Activated T-cell treated with anti-CD3 and anti-CD28 coated beads, Interleukin-2, amount 50 U/mL, for 1 hour (primary cell): ENCODE data around the gene OR10V1.
"Not testable (repeated sequence)": the region's sequence is repeated elsewhere in the genome, so short reads cannot be mapped to it uniquely, and the experiment has no call there.

Source experiments
- DNase-seq: peaks from one replicate; pipeline ENCODE4 v3.0.0-alpha.2; 2020

Gene OR10V1

DNA sequence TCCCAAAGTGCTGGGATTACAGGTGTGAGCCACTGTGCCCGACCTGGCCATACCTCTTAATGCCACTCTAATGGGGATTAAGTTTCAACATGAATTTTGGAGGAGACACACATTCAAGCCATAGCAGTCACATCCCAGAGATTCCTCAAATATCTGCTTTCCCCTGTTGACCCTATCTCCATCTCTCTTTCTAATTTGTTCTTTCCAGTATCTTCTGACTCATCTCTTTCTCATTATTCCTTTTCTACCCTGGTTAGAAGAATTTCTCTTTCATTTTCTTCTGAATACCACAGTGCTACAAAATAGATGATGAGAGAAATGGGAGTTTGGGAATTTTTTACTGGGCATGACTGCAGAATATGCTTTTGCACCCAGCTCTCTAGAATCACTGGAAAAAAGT, 5.1 kb downstream of the OR10V1 start:
- no peak for DNase-seq

DNA sequence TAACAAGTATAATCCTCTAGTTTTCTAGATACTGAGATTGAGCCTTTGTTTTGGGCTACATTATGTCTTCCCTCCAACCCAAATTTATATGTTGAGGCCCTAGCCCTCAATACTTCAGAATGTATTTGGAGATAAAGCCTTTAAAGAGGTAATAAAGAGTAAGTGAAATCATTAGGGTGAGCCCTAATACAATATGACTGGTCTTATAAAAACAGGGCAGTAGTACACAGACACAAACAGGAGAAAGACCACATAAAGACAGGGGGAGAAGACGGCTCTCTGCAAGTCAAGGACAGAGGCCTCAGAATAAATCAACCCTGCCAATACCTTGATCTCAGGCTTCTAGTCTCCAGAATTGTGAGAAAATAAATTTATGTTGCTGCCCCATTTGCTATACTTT, 6.3 kb downstream of the OR10V1 start:
- no peak for DNase-seq

DNA sequence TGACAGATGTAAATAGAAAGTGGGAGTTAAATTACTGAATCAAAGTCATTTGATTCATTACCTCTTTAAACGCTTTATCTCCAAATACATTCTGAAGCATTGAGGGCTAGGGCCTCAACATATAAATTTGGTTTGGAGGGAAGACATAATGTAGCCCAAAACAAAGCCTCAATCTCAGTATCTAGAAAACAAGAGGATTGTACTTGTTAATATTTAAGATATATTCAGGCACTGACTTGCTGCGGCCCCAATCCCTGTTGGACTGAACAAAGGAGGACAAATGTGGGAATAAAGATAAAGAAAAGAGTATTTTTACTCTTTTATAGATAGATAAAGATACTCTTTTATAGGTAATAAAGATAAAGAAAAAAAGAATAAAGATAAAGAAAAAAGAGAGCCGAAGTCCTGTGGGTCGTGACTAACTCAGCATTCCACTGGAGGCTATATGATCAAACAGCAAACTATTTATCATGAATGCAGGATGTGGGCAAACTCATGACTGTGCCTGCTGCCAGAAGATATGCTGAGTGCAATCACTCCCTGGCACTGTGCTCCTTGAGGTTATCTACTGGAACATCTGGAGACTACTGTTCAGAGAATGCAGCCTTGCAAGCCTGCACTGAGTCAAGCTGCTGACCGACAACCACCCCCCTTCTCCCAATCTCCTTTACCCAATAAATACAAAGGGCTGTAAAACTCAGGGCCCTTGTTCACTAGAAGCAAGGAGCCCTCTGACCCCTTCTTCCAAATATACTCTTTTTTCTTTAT, 6.9 kb downstream of the OR10V1 start:
- DNase-seq = no peak

DNA sequence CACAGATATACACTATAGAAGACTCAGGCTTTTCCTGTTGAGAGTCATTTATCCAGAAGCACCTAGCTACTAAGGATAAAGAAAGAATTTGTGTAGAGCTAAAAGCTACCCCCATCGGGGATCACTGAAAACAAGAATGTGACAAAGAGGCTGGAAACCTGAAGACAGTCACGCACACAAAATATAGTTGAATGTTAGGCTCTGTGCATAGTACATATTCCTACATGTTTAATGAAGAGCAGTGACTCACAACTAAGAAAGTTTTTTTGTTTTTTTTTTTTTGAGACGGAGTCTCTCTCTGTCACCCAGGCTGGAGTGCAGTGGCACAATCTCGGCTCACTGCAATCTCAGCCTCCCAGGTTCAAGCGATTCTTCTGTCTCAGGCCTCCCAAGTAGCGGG, 8.4 kb downstream of the OR10V1 start:
- no peak for DNase-seq

DNA sequence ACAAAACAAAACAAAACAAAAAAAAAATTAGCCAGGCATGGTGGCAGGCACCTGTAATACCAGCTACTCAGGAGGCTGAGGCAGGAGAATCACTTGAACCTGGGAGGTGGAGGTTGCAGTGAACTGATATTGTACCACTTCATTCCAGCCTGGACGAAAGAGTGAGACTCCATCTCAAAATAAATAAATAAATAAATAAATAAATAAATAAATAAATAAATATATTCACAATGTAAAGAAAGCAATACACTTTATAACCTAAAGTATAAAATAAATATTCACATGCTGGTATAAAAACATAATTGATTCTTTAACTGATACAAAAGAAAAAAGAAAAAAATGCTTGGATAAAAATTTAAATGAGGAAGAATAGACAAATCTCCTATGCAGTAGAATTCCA, 10.1 kb downstream of the OR10V1 start:
- not testable (repeated sequence) for DNase-seq

DNA sequence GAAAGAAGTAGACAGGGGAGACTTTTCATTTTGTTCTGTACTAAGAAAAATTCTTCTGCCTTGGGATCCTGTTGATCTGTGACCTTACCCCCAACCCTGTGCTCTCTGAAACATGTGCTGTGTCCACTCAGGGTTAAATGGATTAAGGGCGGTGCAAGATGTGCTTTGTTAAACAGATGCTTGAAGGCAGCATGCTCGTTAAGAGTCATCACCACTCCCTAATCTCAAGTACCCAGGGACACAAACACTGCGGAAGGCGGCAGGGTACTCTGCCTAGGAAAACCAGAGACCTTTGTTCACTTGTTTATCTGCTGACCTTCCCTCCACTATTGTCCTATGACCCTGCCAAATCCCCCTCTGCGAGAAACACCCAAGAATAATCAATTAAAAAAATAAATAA, 13.5 kb downstream of the OR10V1 start:
- DNase-seq = not testable (repeated sequence)

DNA sequence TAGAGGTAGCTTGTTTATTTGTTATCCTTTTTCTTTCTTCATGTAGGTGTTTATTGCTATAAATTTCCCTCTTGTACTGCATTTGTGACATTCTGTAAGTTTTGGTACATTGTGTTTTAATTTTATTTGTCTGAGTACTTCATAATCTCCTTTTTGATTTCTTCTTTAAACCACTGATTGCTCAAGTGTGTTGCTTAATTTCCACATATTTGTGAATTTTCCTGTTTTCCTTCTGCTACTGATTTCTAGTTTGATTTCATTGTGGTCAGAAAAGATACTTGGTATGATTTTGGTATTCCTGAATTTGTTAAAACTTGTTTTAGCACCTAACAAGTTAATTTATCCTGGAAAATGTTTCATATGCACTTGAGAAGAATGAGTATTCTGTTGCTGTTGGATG, 15.1 kb downstream of the OR10V1 start:
- DNase-seq = no peak

DNA sequence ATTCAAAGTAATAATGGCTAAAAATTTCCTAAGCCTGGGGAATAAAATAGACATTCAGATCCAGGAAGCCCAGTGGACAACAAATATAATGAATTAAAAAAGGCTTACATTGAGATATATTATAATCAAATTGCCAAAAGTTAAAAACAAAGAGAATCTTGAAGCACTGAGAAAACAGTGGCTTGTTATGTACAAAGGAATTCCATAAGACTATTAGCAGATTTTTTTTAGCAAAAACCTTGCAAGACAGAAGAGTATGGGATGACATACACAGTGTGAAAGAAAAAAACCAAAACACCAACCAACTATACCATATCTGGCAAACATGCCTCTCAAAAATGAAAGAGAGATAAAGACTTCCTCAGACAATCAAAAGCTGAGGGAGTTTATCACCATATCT, 20.7 kb downstream of the OR10V1 start:
- no peak for DNase-seq

DNA sequence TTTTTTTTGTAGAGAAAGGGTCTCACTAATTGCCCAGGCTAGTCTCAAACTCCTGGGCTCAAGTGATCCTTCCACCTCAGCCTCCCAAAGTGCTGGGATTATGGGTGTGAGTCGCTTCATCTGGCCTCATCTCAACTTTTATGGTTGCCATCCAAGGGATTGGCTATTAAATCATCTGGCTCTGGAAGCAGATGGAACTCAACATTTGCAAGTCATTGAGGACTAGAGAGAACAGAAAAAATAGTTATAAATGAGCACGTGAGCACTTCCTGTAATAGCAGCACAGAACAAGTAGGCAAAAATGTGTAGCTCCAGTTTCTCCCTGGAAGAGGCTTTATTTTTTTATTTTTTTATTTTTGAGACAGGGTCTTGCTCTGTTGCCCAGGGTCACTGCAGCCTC, 22.5 kb downstream of the OR10V1 start:
- no peak for DNase-seq

DNA sequence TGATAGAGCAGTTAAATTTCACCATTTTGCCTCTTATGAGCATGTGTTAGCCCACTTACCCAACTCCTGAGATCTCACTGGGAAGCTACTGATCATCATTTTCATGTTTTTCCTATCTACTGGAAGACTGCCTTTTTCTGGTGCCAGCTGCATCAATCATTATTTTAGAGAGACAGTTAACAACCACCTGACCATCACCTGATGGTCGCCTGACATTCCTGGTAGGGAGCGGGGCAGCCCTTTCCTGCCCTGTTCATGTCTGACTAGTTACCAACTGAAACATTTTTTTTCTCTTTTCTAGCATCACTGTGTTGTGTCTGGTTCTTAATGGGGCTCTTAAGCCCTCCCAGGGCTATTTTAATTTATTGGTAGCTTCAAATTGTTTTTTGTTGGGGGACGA, 24.6 kb downstream of the OR10V1 start:
- no peak for DNase-seq

DNA sequence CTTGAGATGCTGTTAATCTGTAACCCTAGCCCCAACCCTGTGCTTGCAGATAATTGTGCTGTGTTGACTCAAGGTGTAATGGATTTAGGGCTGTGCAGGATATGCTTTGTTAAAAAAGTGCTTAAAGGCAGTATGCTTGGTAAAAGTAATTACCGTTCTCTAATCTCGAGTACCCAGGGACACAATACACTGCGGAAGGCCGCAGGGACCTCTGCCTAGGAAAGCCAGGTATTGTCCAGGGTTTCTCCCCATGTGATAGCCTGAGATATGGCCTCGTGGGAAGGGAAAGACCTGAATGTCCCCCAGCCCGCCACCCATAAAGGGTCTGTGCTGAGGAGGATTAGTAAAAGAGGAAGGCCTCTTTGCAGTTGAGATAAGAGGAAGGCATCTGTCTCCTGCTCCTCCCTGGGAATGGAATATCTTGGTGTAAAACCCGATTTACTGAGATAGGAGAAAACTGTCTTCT, 32.4 kb downstream of the OR10V1 start:
- DNase-seq = not testable (repeated sequence)

DNA sequence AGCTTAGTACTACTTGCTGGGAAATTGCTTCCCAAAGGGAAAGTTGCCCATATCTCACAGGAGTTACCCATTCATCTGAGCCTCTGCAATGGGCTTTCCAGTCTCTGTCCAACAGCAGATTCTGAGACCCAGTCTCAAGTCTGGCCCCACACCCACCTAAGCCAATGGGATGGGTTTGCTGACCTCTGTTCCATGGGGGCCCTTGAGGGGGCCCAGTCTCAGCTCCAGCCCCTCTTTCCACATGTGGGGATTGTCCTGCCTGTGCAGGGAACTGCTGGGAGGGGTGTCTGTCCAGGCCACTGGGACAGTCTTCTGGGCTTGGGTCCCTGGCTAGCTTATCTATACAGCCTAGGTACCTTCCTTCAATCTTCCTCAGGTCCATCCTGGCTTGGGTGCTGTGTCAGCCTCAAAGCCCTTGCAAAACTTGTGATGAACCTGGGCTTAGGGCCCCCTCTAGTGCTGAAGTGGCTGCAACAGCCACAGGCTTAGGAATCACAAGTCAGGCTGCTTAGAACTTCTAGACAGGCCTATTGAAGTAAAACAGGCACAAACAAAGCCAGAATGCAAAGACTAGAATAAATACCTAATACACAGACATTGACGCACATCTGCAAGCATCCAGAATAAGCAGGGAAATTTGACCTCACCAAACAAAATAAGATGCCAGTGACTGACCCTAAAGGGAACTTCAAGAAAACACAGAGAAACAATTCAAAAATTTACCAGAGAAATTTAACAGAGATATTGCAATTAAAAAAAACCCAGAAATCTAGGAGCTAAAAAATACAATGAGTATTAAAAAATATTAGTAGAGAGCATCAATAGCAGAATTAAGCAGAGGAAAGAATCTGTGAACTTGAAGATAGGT, 33.1 kb downstream of the OR10V1 start:
- DNase-seq = peak; percentile 56

DNA sequence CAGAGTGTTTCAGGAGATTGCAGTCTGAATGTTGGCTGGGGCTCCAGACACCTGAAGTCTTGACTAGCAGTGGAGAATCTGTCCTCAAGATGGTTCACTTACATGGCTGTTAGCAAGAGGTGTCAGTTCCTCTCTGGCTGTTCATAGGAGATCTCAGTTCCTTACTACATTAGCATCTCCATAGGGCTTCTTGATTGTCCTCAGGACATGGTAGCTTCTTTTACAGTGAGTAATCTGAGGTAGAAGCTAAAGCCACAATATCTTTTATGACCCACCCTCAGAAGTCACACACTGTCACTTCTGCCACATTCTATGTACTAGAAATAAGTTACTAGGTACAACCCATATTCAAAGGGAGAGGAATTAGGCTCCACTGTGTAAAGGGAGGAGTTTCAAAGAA, 34.3 kb downstream of the OR10V1 start:
- no peak for DNase-seq

DNA sequence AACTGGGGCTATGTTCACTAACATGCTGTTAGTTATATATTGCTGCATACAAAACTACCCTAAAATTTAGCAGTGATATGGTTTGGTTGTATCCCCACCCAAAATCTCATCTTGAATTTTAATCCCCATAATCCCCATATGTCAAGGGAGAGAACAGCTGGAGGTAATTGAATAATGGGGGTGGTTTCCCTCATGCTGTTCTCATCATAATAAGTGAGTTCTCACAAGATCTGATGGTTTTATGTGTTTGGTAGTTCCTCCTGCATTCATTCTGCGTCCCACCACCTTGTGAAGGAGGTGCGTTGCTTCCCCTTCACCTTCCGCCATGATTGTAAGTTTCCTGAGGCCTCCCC, 34.9 kb downstream of the OR10V1 start:
- DNase-seq = no peak

DNA sequence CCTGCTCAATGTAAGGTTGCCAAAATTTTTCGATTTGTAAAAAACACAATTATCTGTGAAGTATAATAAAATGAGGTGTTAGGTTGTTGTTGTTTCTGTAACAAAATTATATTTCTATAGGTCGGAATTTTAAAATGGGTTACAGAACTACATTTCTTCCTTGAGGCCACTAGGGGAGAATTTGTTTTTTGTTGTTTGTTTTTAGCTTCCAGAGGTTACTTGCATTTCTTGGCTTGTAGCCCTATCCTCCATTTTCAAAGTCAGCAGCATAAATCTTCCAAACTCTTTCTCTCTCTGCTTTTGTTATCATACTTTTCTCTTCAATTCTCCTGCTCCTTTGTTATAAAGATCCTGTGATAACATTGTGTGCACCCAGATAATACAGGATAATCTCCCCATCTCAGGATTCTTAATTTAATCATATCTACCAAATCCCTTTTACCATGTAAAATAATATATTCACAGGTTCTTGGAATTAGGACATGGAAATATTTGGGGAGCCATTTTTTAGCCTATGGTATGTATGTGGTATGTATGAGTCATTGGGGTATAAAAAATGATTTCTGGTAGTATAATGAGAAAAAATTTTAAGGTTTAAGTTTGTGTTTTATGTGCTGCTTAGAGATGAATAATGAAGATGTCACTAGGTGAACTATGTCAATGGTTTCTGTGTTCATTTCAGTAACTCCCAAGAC, 35.4 kb downstream of the OR10V1 start:
- DNase-seq = no peak

DNA sequence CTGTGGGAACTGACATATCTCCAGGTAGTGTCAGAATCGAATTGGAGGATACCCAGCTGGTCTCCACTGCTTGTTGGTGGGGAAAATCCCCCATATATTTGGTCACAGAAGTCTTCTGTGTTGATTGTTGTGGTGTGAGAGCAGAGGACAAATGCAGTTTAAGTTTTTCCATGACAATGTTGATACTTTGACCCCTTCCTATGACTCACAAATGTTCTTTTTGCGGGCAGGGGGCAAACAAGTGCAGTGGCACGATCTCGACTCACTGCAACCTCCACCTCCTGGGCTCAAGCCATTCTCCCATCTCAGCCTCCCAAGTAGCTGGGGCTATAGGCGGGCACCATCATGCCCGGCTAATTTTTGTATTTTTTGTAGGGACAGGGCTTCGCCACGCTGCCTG, 37.4 kb downstream of the OR10V1 start:
- no peak for DNase-seq

DNA sequence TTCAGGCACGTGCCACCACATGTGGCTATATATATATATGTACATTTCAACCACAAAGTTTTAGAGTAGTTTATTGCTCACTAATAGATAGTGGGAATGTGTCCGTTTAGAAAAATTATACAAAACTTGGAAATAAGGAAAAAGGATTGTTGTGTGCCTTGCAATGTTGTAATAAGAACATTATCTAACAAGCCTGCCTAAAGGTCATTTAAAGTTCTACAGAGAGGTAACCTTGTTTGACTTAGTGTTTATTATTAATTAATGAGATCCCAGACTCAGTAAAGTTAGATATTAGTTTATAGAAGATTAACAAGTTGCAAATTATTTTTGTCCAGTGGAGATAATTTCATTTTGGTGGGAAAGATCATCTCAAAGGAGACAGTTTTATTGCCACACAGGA, 39.4 kb downstream of the OR10V1 start:
- DNase-seq = no peak

DNA sequence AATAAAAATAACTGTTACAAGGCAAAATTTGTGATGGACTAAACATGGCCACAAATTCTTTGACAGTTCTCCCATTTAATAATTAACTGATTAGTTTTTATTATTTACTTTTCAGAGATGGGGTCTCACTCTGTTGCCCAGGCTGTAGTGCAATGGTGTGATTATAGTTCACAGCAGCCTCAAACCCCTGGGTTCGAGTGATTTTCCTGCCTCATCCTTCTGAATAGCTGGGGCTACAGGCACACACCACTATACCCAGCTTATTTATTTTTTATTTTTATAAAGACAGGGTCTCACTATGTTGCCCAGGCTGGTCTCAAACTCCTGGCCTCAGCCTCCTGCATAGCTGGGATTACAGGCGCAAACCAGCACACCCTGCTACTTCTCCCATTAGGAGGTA, 40.4 kb downstream of the OR10V1 start:
- DNase-seq = no peak

DNA sequence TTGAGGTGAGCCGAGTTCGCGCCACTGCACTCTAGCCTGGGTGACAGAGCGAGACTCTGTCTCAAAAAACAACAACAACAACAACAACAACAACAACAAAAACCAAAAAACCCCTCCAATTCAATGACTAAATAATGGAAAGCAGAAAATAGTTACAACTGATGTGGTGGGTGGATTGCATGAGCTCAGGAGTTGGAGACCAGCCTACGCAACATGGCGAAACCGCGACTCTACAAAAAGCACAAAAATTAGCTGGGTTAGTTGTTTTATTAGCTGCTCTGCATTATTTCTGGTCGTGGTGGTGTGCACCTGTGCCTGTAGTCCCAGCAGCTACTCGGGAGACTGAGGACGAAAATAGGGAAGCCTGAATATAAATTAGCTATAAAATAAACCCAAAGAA, 42.2 kb downstream of the OR10V1 start:
- no peak for DNase-seq

DNA sequence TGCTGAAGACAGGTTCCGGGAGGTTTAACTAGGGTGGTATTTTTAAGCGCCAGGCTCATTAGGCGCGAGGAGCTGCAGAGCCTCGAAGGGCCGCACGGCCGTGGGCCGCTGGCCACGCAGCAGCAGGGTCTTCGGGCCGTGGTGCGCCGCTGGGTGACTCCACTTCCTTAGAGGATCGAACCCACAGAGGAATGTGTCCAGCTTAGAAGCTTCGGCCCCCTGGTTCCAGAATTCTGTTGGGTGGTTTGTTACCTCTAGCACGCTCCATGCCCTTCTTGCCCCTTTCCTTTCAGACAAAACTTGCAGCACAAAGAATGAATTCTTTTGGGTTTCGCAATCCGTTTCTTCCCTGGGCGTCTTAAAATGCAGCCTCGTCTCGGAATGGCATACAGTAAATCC, 44.0 kb downstream of the OR10V1 start:
- DNase-seq = no peak

DNA sequence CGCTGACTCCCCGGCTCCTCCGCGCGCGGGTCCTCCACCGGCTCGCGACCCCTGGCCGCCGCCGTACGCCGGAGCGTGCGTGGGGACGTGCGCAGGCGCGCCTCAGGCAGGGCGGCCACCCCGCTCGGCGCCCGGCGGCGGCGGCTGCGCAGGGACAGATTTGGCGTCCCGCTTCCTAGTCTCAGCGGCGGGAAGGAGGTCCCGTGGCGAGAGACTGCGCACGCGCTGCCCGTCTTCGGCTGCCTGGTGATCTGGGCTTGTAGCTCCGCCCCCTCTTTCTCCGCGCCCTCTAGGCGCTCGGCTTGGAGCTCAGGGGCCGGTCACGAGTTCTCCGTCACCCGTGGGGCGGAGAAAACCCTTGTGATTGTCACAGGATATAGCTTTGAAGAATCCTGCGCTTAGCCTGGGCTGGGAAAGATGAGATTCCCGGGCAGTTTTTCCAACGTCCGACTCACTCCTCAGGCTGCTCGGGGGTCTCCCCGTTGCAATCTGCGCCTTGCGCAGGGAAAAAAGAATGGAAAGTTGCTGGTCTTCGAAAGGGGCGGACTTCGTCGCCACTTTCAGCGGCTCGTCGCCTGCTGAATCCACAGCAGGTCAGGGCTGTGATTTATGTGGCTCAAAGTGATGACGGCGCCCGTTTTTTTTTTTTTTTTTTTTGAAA, 44.6 kb downstream of the OR10V1 start, which contains the start of gene PATL1:
PATL1 (minus strand) TSS at position 88 of the 661 bp plus-strand sequence. CDS start 142 bp downstream, outside the sequence.
- peak; percentile 98 for DNase-seq

DNA sequence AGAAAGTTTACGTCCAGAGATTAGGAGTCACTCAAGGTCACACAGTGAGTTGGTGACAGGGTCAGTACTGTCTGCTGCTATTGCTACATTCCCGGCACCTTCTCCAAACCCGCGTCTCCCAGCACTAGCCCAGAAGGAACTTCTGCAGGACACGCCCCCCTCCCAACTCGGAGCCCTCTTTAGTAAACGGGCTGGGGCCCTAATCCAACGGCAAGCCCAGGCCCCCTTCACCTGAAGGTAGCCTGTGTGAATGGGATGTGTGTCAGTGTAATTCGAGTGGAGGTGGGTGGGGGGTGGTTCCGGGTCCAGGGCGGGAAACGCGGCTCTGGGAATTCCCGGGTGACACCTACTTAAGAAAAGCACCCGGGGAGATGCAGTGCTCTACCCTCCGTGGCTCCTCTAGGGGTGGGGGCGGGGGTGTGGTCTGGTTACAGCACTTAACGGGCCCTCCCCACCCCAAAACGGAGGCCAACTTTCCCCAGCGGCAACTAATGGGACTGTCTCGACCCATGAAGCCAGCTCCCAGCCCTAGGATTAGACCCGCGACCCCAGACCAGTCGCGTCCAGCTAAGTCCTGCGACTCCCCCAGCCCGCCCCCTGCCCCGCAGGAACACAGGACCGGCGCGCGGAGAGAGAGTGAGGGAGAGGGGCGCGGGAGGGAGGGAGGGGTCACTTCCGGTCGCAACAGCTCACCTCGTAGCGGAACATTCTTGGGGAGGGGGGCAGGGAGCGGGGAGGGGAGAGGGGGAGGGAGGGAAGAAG, 45.3 kb downstream of the OR10V1 start:
- no peak for DNase-seq
